Stimulated activated CD8-positive, alpha-beta memory T cell treated with anti-CD3 and anti-CD28 coated beads, Interleukin-12 subunit alpha, Interleukin-12 subunit beta, amount 100 ng/mL, for 24 hours (primary cell): ENCODE measurements around the gene RXFP4.
"Not testable (repeated sequence)": the region's sequence is repeated elsewhere in the genome, so short reads cannot be mapped to it uniquely, and the experiment has no call there.

ENCODE experiments used
- DNase-seq: peaks from one replicate; pipeline ENCODE4 v3.0.0-alpha.2; 2020; ENCODE audit errors: extremely low read depth

RXFP4 gene

GRCh38 chr1:155930725-155931124, 10.7 kb upstream of the RXFP4 start:
- DNase-seq = not testable (repeated sequence)

GRCh38 chr1:155931332-155932038, 10.0 kb upstream of the RXFP4 start:
- DNase-seq = no peak

- no peak for DNase-seq
These were observed 9.4 kb upstream of the RXFP4 start for GRCh38 chr1:155932081-155932480.

GRCh38 chr1:155932487-155932886, 9.0 kb upstream of the RXFP4 start:
- no peak for DNase-seq

GRCh38 chr1:155933591-155934096, 7.8 kb upstream of the RXFP4 start:
- no peak for DNase-seq

GRCh38 chr1:155934097-155934935, 7.1 kb upstream of the RXFP4 start, which contains the start of gene KHDC4:
KHDC4 (minus strand) TSS chr1:155934413; CDS start chr1:155934373, 40 bp downstream.
- peak; percentile 80 for DNase-seq

GRCh38 chr1:155934936-155935590, 6.4 kb upstream of the RXFP4 start:
- DNase-seq = no peak

GRCh38 chr1:155938220-155938627, 3.2 kb upstream of the RXFP4 start:
- DNase-seq = no peak

- DNase-seq = no peak
These were observed 901 bp upstream of the RXFP4 start for GRCh38 chr1:155940482-155940992.

- DNase-seq = no peak
These were observed 550 bp downstream of the RXFP4 start for GRCh38 chr1:155941845-155942531.

- DNase-seq = no peak
These were observed 1.2 kb downstream of the RXFP4 start for GRCh38 chr1:155942578-155943141.

- DNase-seq = no peak
These were observed 3.0 kb downstream of the RXFP4 start for GRCh38 chr1:155944444-155944799.

- no peak for DNase-seq
These were observed 5.3 kb downstream of the RXFP4 start for GRCh38 chr1:155946633-155947219.

GRCh38 chr1:155947292-155947691, 5.9 kb downstream of the RXFP4 start:
- no peak for DNase-seq

- no peak for DNase-seq
These were observed 6.3 kb downstream of the RXFP4 start for GRCh38 chr1:155947741-155948140.

GRCh38 chr1:155950829-155951228, 9.4 kb downstream of the RXFP4 start:
- no peak for DNase-seq

- no peak for DNase-seq
These were observed 10.5 kb downstream of the RXFP4 start for GRCh38 chr1:155951753-155952504.

- DNase-seq = no peak
These were observed 11.1 kb downstream of the RXFP4 start for GRCh38 chr1:155952505-155952890.

GRCh38 chr1:155954645-155955044, 13.2 kb downstream of the RXFP4 start:
- DNase-seq = no peak

GRCh38 chr1:155957411-155957915, 16.0 kb downstream of the RXFP4 start:
- no peak for DNase-seq
